NK-92 (cell line): ENCODE measurements around the gene TMEM79.

ENCODE experiments used
- DNase-seq: peaks from one replicate; lab custom pipeline; 2025; ENCODE audit not compliant: unreplicated experiment; lab: John Stamatoyannopoulos, UW

The TMEM79 gene

DNA sequence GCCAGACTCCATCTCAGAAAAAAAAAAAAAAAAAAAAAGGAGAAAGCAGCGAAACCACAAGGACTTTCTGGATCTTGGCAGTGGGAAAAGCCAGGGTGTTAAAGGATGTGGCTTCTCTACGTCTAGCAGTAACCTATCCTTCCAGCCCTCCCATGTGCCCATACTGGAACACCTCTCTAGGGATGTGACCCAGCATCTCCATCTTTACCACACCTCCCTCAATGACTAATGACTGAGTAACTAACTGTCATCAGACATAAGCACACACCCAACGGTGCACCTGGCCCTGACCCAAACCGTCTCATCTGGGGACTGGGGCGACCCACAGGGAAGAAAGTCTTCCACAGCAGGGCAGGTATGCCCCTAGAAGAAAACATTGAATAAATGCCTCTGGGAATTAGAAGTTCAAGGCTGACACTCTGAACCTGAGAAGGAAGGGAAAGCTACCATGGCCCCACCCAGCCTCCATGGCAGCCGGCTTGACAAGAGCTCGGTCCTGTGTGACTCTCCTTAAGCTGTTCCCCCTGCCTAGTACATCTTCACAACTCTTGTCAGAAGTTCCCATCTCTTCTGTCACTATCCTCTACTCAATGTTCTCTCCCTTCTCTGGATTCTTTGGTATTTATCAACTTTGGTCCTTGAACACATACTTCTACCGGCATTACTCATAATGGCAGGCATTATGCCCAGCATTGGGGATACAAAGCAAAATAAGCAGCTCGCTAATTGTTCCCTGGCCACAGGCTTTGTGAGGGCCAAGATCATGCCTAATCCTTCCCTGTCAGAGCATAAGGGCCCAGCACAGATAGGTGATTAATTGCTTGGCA, 21.5 kb upstream of the TMEM79 start:
- DNase-seq, result no peak

DNA sequence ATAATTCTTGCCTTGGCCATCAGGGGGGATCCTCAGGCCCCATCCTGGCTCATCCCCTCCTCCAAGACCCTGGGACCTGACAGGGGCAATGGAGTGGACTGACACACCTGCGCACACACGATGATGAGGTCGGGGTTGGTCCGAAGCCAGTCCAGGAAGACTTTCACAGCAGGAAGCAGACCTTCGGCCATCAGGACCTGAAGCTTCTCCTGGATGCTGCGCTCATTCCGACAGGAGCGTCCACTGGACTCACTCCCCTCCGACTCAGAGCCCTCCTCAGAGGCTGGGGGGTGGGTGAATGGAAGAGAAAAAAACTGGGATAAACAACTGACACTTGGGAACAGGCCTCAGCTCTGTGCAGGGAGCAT, 20.9 kb upstream of the TMEM79 start:
- DNase-seq, result no peak

DNA sequence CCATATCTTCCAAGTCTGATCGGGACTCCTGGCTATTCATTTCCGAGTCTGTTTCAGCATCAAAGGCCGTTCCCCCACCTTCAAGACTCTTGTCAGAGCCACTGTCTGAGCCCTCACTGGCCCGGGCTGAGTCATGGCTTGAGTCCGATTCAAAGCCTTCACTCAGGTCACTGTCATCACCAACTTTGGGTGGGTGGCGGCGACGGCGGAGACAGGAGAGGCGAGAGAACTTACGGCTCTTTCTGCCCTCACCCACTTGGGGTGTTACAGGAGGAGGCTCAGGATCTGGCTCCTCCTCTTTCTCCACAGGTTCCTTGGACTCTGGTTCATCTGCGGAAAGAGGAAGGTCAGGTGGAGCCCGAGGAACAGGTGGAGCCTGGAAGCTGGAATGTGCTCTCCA, 18.1 kb upstream of the TMEM79 start:
- DNase-seq, result no peak

DNA sequence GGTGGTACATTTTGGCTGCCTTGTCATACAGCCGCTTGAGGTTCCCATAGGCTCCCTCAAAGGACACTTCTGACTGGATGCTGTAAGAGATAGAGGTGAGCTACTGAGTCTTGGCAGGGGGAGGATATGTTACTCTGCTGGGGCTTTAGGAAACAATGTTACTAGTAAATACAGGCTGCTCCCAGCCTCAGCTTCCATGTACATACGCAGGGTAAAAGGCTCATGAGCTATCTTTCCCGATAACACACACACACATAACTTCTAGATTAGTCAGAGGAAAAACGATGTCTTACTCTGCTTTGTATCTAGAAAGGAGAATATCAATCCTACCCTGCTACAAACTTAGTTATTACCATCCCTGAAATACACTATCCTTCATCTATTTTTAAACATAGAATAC, 15.8 kb upstream of the TMEM79 start:
- DNase-seq, result no peak

DNA sequence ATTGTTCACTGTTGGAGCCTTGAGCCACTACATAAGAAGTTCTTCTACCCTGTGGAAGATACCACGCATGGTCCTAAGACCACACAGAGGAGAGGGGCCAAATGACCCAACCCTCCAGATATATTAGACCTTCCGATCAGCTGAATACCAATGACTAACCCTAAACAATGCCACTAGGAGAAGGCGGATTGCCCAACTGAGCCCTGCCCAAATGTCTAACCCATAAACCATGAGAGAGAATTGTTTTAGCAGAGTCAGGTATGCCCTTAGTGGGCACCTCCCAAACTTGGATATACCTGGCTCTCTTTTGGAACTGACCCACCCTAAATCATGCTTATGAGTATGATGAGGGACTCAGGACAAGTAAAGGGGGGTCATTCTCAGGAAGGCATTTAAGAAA, 13.8 kb upstream of the TMEM79 start:
- DNase-seq, result no peak

DNA sequence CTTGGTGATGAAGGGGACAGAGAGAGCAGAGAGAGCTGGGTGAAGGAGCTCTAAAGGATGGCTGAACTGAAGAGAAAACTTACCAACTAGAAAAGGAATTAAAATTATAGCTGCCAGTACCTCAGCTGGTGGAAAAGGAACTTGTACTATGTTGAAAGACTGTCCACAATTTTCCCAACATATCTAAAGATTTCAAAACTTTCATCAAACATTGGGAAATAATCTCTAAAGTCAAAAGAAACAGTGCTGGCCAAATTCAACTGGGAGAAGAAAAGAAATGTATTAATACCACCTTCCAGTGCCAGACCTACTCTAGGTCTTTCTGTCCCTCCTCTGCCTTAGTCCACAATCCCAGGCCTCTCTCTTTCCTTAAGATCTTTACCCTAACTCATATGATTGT, 7.6 kb upstream of the TMEM79 start:
- DNase-seq, result no peak

DNA sequence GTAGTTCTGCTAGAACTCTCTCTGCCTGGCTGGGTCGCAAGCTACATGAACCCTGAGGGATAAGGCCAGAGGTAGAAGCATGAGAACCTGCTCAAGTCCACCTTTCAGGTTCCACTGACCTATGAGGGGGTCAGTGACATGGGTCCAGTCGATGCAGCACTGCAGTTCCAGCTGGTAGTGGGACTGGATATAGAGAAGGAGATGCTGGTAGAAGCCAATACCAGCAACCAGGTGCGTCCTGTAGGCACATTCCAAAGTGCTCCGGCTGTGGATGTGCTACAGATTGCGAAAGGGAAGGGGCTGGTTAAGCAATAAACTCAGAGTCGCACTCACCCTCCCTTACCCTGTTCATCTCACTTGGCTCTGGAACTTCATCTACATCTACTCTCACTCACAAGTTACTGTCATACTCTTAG, 7.2 kb upstream of the TMEM79 start:
- no peak for DNase-seq

DNA sequence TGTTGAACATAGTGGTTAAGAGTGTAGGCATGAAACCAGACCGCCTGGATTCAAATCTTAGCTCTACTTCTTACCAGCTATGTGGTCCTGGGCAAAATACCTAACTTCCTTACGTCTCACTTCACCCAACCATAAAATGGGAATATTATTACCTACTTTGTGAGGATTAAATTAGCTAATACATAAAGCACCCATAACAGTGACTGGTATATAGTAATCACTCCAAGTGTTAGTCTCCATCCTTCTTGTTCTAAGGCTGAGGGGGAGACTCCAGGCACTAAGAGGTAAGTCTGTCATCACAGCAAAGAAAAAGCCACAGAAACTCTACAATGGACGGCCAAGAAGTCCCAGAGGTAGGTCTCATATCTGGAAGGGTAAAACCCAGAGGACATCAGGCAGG, 4.3 kb upstream of the TMEM79 start:
- DNase-seq, result no peak

DNA sequence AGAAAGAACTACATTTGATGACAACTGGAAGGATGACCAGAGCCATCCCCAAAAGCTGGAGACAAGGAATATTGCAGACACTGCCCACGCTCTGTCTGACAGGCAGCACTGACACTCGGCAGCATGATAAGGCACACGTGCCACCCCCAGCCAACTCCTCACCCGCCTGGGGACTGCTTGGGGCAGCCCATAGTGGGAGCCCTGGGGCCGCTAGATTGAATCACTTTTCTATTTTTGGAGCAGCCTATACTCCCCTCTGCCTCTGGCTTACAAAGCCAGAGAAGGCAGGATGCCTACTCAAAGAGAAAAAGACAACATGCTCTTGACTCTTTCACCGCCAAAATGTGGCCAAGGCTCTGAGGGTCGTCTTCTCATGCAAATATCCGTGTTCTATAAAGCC, 2.8 kb upstream of the TMEM79 start:
- no peak for DNase-seq

DNA sequence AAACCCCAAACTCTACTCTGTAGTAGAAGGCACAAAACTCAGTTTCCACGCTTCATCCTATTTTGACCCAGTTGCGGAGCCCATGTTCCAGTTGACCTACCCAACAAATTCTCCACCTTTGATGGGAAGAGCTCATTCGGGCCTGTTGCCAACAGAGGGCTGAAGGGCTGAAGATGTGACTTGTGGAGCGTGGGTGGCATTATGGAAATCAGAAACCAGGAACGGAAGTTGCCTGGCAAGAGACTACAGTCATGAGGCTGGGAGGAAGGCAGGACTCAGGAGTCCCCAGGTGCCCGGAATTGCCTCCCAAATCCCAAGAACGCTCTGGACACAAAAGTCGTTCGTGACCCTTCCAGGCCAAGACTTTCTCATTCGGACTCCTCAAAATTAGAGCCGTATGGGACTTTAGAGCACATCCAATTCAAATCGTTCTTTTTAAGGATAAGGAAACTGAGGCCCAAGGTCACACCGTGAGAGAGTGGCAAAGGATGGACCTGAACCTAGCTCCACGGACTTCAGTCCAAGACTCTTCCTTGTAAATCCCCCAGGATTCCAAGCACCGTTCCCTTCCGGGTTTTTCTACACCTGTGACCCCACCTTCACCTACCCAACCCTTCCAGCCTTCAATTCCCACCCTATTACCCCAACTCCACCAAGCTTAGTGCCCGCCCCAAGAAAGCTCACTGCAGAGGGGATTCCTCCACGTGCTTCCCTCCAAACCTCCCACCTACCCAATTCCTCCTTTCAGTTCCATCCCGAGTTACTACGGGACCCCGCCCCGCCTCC, 2.2 kb upstream of the TMEM79 start:
- DNase-seq, result no peak

DNA sequence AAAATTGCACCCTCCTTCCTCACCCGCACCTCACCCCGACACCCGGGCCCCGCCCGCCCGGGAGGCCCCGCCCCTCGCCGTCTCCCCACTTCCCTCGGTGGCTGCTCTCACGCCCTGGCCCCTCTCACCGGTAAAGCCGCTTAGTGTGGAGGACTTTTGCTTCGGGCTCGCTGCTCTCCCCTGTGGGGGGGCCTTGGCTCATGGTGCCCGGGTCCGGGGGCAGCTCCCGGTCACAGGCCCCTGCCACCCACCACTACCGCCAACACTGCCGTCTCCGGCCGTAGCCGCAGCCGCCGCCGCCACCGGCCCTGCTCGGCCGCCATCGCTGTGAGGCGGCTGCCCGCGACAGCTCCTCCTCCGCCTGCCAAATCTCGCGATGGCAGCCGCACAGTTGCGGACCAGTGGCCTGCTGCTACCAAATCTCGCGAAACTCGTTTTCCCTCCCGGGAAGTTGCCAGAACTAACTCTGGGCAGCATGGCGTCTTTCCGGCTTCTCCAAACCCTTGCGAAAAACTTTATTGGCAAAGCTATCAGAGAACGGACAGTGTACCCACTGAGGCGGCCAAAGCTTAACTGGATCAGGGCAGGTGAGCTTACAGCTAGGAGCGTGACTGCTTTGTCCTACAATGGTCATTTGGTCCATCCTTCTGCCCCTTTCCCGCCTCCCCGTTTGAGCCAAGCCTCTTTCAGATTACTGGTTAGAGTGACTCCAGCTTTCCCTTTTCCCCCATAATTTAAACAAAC, 1.5 kb upstream of the TMEM79 start, which contains the start of gene SMG5:
Gene SMG5, minus strand, starts transcription at position 347 of the 744 bp plus-strand sequence. Its CDS starts 145 bp downstream, at position 202.
- peak; percentile 76 for DNase-seq

DNA sequence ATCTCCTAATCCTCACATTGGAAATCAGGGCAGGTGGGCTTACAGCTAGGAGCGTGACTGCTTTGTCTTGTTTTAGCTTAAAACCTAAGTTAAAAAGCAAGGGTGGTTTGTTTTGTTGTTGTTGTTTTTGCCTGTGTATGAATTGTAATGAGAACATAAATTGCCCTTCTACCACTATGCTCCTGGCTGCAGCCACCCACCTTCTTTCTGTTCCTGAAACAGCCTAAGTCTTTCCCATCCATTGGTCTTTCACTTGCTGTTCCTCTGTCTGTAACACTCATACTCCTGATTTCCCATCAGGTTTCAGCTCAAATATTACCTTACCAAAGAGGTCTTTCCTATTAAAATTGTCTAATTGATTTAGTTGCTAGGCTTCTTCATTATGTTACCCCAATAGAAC, 604 bp upstream of the TMEM79 start:
- no peak for DNase-seq

DNA sequence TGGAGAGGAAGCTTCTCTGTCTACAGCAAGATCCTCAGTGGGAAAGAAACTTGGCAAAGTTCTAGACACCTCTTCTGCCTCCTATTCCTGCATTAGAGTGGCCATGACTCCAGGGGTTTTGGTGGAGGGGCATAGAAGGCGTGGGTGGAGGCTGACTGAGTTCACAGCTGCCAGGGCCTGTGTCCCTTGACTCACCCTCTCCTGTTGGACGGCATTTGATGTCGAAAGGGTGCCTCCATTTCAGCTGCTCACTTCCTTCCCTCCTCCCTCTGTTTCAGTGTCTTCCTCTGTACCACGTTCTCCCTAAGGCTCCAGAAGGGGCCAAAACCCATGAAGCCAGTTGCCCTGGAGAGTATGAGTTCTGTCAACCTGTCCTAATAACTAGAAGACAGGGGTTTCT, 632 bp downstream of the TMEM79 start:
- DNase-seq, result no peak

DNA sequence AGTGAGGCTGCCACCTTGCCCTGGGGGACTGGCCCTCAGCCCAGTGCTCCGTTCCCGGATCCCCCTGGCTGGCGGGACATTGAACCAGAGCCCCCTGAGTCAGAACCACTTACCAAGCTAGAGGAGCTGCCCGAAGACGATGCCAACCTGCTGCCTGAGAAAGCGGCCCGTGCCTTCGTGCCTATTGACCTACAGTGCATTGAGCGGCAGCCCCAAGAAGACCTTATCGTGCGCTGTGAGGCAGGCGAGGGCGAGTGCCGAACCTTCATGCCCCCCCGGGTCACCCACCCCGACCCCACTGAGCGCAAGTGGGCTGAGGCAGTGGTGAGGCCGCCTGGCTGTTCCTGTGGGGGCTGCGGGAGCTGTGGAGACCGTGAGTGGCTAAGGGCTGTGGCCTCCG, 1.3 kb downstream of the TMEM79 start:
- no peak for DNase-seq

DNA sequence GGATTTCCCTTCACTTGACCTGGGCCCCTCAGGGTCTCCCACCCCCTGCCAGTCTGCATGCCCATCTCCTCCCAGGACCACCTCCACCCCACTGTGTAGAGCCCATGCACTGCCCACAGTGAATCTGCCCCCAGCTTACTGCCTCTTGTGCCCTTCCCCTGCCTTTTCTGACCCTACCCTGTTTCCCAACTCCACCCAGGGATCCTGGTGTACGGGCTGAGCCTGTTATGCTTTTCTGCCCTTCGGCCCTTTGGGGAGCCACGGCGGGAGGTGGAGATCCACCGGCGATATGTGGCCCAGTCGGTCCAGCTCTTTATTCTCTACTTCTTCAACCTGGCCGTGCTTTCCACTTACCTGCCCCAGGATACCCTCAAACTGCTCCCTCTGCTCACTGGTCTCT, 1.9 kb downstream of the TMEM79 start:
- DNase-seq, result no peak

DNA sequence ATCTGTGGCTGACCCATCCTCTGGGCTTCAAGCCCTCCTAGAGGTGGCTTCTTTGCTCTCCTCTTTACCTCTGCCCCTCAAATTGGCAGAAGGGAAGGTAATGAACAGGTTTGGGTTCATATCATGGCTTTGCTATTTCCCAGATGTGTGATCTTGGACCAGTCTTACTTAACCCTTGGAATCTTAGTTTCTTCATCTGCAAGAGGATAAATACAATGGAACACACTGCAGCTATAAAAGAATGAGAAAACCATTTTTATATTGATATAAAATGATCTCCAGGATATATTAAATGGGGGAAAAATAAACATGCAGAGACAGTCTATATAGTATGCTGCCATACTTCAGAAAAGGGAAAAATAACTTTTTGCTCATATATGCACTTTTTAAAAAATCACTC, 5.7 kb downstream of the TMEM79 start:
- no peak for DNase-seq

DNA sequence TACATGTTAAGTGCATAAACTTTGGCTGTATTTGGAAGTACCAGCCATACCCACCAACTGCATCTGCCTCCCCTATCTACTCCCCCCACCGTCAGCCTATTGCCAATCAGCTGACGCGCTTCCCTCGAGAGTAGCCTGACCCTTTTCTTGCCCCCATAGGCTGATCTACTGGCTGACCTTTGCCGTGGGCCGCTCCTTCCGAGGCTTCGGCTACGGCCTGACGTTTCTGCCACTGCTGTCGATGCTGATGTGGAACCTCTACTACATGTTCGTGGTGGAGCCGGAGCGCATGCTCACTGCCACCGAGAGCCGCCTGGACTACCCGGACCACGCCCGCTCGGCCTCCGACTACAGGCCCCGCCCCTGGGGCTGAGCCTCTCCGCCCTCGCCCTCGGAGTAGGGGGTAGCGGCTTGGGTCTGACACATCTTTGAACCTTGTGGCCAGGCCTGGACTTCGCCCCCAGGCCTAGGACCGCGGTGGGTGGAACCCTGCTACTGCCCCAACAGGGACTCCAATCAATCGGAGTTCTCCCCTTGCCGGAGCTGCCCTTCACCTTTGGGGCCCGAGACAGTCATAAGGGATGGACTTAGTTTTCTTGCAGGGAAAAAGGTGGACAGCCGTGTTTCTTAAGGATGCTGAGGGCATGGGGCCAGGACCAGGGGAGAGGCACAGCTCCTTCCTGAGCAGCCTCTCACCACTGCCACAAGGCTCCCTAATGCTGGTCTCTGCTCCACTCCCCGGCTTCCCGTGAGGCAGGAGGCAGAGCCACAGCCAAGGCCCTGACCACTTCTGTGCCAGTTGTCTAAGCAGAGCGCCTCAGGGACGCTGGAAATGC, 7.3 kb downstream of the TMEM79 start:
- DNase-seq, result no peak

DNA sequence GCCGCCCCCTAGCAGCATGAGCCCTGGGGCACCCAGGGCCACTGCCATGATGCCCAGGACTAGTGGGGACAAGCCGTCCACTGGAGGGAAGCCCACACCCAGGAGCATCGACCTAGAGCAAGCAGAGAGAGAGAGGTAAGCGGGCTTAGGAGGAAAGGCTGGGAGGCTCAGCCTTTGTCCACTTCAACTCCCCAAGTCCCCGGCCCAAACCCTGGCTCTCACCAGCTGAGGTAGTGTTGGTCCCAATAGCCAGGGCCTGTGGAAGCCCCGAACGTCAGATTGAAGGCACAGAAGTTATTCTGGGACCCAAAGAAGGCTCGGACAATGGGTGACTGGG, 8.9 kb downstream of the TMEM79 start:
- no peak for DNase-seq

DNA sequence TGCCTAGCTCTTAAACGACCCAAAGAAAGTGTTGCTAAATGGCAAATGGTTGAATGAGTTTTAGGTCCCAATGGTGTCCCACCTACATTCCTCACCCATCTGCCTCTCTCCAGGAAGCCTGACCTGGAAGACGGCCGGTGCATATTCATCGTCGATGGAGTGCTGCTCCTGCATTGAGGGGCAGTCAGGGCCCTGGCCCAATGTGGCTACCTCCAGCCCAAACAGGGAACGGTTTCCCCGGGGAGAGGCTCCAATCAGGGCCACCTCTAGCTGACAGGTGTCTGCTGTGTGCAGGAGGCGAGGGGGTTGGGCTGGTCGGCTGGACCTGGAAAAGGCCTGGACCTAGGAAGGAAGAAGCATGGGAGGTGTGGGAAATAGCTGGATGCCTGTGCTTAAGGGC, 9.8 kb downstream of the TMEM79 start:
- DNase-seq, result no peak

DNA sequence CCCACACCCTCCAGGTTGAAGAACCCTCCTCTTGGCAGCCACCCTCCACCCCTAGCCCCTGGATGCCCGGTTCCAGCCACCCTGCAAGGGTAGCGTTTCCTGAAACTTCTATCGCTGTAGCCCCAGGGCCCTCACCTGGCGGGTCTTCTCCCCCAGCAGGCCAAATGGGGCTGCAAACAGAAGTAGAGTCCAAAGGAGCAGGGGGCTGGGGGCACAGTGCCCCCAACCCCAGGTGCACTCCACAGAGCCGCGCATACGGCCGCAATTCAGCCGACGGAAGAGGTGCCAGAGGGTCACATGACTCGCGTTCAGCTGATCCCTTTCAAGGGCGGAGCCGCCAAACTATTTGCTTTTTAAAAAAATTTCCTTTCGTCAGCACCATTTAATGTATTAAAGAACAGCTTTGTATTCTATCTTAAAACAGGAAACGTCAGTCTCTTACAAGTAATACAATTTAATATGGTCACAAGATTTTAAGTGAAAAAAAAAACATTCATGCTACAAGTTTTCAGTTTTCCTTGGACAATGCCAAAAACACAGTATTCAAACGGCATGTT, 11.3 kb downstream of the TMEM79 start, which contains the start of gene GLMP:
Gene GLMP, minus strand, starts transcription at position 289 of the 557 bp plus-strand sequence. Its CDS starts 34 bp downstream, at position 255.
- DNase-seq, result no peak
